Smooth muscle cell (in vitro differentiated cells): ENCODE measurements around the gene BACE2. TPM values are rescaled to one million over a fixed set of nuclear protein-coding genes. Genes with fewer than 3 reads are reported as not detected.

Source experiments
- DNase-seq: peaks from one replicate; lab custom pipeline; 2025; ENCODE audit not compliant: unreplicated experiment; lab: John Stamatoyannopoulos, UW
- H2AFZ ChIP-seq: fragments of 200-600 bp; sonication (generic); 2 replicates; pipeline ENCODE4 v1.6.0; 2016; ENCODE audit warnings: antibody characterized with exemption, low read depth, mild to moderate bottlenecking
- H3F3A ChIP-seq: fragments of 200-600 bp; sonication (generic); 2 replicates; pipeline ENCODE4 v1.6.0; 2017; ENCODE audit warnings: antibody characterized with exemption, low read depth
- H3K27ac ChIP-seq: fragments of 200-600 bp; sonication (generic); 2 replicates; pipeline ENCODE4 v1.5.1; 2016; ENCODE audit warnings: low read depth, mild to moderate bottlenecking
- H3K27me3 ChIP-seq: fragments of 200-600 bp; sonication (generic); 2 replicates; pipeline ENCODE4 v1.6.1; 2016; ENCODE audit warnings: low read depth, mild to moderate bottlenecking
- H3K36me3 ChIP-seq: fragments of 200-600 bp; sonication (generic); 2 replicates; pipeline ENCODE4 v1.5.1; 2016; ENCODE audit warnings: low read depth
- H3K4me1 ChIP-seq: fragments of 200-600 bp; sonication (generic); 2 replicates; pipeline ENCODE4 v1.5.1; 2016; ENCODE audit warnings: low read depth
- H3K4me2 ChIP-seq: fragments of 200-600 bp; sonication (generic); 2 replicates; pipeline ENCODE4 v1.6.0; 2016; ENCODE audit warnings: mild to moderate bottlenecking
- H3K4me3 ChIP-seq: fragments of 200-600 bp; sonication (generic); 2 replicates; pipeline ENCODE4 v1.5.1; 2016; ENCODE audit warnings: mild to moderate bottlenecking
- H3K79me2 ChIP-seq: fragments of 200-600 bp; sonication (generic); 2 replicates; pipeline ENCODE4 v1.6.0; 2016; ENCODE audit warnings: low read depth, mild to moderate bottlenecking
- H3K9ac ChIP-seq: fragments of 200-600 bp; sonication (generic); 2 replicates; pipeline ENCODE4 v1.6.0; 2016; ENCODE audit warnings: low read depth
- H3K9me3 ChIP-seq: fragments of 200-600 bp; sonication (generic); replicated peaks from 2 replicates; pipeline ENCODE4 v1.5.1; 2016; ENCODE audit warnings: low read depth
- H4K20me1 ChIP-seq: fragments of 200-600 bp; sonication (generic); 2 replicates; pipeline ENCODE4 v1.6.0; 2016; ENCODE audit warnings: low read depth
- WGBS: methylation state at CpG from one replicate; pipeline ENCODE4 v1.1.7; 2016; ENCODE audit warnings: low lambda C conversion rate; 5-methylcytosine and 5-hydroxymethylcytosine counted together
- polyA plus RNA-seq: library from polyadenylated mRNA; unstranded; fragments of >200 nt; fragmentation: Nextera tagmentation; extraction: Ambion mirVana; gene quantifications from 2 replicates; pipeline ENCODE4 v1.2.1, GENCODE V29; 2016
- total RNA-seq: library from RNA; depleted of rRNA; stranded (reverse); fragments of >200 nt; gene quantifications from 2 replicates; pipeline ENCODE4 v1.2.3, GENCODE V29; 2014
- TF ChIP-seq, protein P1 (sequence below): fragments of 200-600 bp; sonication (generic); IDR thresholded peaks from 2 replicates; pipeline ENCODE4 v1.5.1; 2017; ENCODE audit warnings: borderline replicate concordance, mild to moderate bottlenecking, antibody characterized with exemption; ENCODE audit not compliant: insufficient read depth, poor library complexity, severe bottlenecking

BACE2 gene
- total and polyA plus RNA-seq, 2 experiments from 2014 or later: 25.3 to 33.3 TPM

DNA sequence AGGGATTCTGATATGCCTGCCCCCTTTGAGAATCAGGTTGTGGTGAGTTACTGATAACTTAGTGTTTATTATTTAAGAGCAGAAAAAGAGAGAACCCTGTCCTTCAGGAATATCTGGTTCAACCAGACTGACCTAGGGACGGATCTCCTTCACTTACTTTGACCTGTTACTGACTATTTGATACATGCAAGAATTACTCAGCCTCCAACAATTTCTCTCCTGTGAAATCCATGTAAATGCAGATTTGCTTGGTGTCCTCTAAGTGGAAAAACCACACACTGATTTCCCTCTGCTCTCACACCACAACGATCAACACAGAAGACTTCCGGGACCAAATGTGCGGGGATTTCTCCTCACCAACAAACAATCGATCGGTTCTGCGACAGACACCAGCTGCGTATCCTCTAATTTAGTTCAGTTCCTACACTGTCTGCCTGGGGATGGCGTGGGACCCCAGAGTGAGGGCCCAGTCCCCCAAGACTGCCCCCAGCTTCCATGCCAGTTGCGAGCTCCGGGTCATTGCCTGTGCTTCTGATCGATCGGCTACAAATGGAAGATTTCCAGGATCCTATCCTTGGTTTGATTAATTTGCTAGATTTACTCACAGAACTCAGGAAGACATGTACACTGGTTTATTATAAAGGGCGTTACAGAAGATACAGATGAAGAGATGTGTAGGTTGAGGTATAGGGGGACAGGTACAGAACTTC is 51.7 kb downstream of the BACE2 start:
- no peak for DNase-seq
- H3K79me2 ChIP-seq: no peaks in the 10 kb centered on the region

DNA sequence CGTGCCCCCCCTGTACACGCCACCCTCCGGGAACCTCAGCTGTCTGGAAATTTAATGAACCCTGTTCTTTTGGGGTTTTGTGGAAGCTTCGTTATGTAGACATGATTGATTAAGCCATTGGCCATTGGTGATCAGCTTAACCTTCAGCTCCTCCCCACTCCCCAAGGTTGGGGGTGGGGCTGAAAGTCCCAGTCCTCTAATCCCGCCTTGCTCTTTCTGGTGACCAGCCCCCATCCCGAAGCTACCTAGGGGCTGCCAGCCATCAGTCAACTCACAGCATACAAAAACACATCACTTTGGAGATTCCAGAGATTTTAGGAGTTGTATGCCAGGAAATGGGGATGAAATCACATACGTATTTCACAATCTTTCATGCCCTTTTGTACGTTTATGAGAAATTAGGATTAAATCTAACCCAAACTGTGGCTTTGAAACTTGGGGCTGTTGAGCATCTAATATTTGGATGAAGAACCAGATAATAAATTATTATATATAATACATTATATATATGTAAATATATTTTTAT is 52.3 kb downstream of the BACE2 start:
- H3K9me3 ChIP-seq: no peaks in the 10 kb centered on the region
- H2AFZ ChIP-seq: no peak overlapping the region
- H3K9ac ChIP-seq: no peak overlapping the region
- TF ChIP-seq, protein P1, sequence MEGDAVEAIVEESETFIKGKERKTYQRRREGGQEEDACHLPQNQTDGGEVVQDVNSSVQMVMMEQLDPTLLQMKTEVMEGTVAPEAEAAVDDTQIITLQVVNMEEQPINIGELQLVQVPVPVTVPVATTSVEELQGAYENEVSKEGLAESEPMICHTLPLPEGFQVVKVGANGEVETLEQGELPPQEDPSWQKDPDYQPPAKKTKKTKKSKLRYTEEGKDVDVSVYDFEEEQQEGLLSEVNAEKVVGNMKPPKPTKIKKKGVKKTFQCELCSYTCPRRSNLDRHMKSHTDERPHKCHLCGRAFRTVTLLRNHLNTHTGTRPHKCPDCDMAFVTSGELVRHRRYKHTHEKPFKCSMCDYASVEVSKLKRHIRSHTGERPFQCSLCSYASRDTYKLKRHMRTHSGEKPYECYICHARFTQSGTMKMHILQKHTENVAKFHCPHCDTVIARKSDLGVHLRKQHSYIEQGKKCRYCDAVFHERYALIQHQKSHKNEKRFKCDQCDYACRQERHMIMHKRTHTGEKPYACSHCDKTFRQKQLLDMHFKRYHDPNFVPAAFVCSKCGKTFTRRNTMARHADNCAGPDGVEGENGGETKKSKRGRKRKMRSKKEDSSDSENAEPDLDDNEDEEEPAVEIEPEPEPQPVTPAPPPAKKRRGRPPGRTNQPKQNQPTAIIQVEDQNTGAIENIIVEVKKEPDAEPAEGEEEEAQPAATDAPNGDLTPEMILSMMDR: no peak
- H3K4me3 ChIP-seq: no peak overlapping the region
- DNase-seq: no peak
- H3F3A ChIP-seq: peaks cover 5% of the 10 kb centered on the region
- no peak overlapping the region for H3K27ac ChIP-seq
- no peaks in the 10 kb centered on the region for H3K79me2 ChIP-seq
- WGBS: 89% methylated on average over 8 of the region's 8 CpGs
- no peaks in the 10 kb centered on the region for H3K36me3 ChIP-seq
- no peak overlapping the region for H3K4me2 ChIP-seq
- no peaks in the 10 kb centered on the region for H3K27me3 ChIP-seq
- H3K4me1 ChIP-seq: peaks cover 6% of the 10 kb centered on the region
- no peaks in the 10 kb centered on the region for H4K20me1 ChIP-seq

More for the DNA sequence above, 51.7 kb downstream of the BACE2 start:
- 90% methylated on average over 14 of the region's 14 CpGs for WGBS
- H4K20me1 ChIP-seq: no peaks in the 10 kb centered on the region
- TF ChIP-seq, protein P1: no peak
- no peak overlapping the region for H3K9ac ChIP-seq
- H3K4me1 ChIP-seq: peaks cover 6% of the 10 kb centered on the region
- H3K4me3 ChIP-seq: no peak overlapping the region
- no peak overlapping the region for H3K4me2 ChIP-seq
- no peaks in the 10 kb centered on the region for H3K27me3 ChIP-seq
- H3K36me3 ChIP-seq: no peaks in the 10 kb centered on the region
- H3F3A ChIP-seq: peaks cover 5% of the 10 kb centered on the region
- no peak overlapping the region for H2AFZ ChIP-seq
- H3K27ac ChIP-seq: no peak overlapping the region
- no peaks in the 10 kb centered on the region for H3K9me3 ChIP-seq

DNA sequence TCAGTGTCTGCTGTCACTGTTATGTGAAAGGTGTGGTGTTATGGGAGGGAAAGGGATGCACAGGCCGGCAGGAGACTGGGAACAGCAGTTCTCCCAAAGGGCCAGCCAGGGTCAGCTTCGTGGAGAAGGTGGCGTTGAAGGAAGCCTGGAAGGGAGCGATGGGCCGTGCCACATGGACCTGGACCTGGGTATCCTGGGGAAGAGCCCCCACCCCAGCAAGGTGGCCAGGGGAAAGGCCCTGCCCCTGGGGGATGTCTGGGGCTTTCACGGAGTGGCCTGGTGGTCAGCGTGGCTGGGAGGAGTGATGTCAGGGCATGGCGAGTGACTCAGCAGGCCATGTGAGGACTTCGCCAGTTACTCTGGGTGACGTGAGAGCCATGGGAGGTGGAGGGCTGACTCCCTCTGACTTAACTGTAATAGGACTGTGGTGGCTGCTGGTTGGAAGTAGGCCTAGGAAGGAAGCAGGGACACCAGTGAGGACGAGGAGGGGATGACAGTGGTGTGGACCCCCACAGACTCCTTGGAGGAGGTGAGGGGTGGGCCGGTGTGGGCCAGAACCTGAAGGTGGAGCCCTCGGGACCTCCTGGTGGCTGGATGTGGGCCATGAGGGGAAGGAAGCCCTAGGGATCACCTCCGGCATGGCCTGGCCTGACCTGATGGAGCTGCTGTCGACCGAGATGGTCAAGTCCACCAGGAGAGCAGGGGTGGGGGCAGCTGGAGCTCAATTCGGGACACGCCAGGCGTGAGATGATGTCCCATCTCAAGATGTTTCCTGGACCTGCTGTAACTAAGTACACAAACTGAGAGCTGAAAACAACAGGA is 54.5 kb downstream of the BACE2 start:
- Histone ChIP-seq H3K9ac (no peak overlapping the region), H2AFZ (no peak overlapping the region), H3F3A (peaks cover 1% of the 10 kb centered on the region), H3K9me3 (no peaks in the 10 kb centered on the region), H3K27me3 (no peaks in the 10 kb centered on the region), H3K27ac (no peak overlapping the region), H3K4me2 (no peak overlapping the region), H3K4me1 (peaks cover 5% of the 10 kb centered on the region), H3K79me2 (no peaks in the 10 kb centered on the region), H3K4me3 (no peak overlapping the region), H4K20me1 (no peaks in the 10 kb centered on the region), H3K36me3 (no peaks in the 10 kb centered on the region)
- TF ChIP-seq, protein P1: no peak
- WGBS: 95% methylated on average over 19 of the region's 19 CpGs
- DNase-seq: no peak
